ENCODE data around the gene PAIP2. TPM values are rescaled to one million over a fixed set of nuclear protein-coding genes. Genes with fewer than 3 reads are reported as not detected.

Gene PAIP2
- total and polyA plus RNA-seq, 8 donors, result 12.7 to 104 (median 60.2) TPM

- WGBS, 5 donors, result 0 to 1% (median 0%) methylated on average over 48 of the region's 48 CpGs
- Histone ChIP-seq H3K27ac (peak overlapping the region; percentile 97 to 99 (median 99)), H3K36me3 (no peaks in the 10 kb centered on the region), H3K27me3 (no peaks in the 10 kb centered on the region), H3K4me1 (peaks cover 40 to 52% (median 47%) of the 10 kb centered on the region in 4 donors), H3K9me3 (no peaks in the 10 kb centered on the region), H3K4me3 (peak overlapping the region; percentile 71 to 84 (median 80))
- peak in 2 of 3 donors; percentile 18 to 22 for TF ChIP-seq POLR2AphosphoS5 (IDR thresholded peaks at IDR 0.05)
- TF ChIP-seq EP300 (IDR thresholded peaks at IDR 0.05), result no peak
- TF ChIP-seq CTCF (IDR thresholded peaks at IDR 0.05), result peak in 1 of 7 experiments; percentile 7
- no peak for TF ChIP-seq POLR2A (IDR thresholded peaks at IDR 0.05)
- peak; percentile 68 to 94 for DNase-seq
- intact Hi-C loops (cut with DNase I; ENCODE audit: low total_unique reads), result loop anchor here (10.0 kb wide), 1 partner anchor 50 kb away; the partner anchor contains the start of gene PAIP2
These were observed 47.1 kb upstream of the PAIP2 start for GRCh38 chr5:139294374-139295165.

- Histone ChIP-seq H3K27ac (peak overlapping the region; percentile 54 to 99 (median 98)), H3K4me3 (peak overlapping the region; percentile 71 to 84 (median 80)), H3K36me3 (no peaks in the 10 kb centered on the region), H3K9me3 (no peaks in the 10 kb centered on the region), H3K4me1 (peaks cover 47 to 62% (median 56%) of the 10 kb centered on the region in 4 donors), H3K27me3 (no peaks in the 10 kb centered on the region)
- intact Hi-C loops (cut with DNase I; ENCODE audit: low total_unique reads), result loop anchor here (10.0 kb wide), 1 partner anchor 49 kb away; the partner anchor contains the start of gene PAIP2
- WGBS, 5 donors, result 30 to 36% (median 30%) methylated on average over 16 of the region's 16 CpGs
- no peak for TF ChIP-seq POLR2AphosphoS5 (IDR thresholded peaks at IDR 0.05)
- no peak for DNase-seq
These were observed 46.2 kb upstream of the PAIP2 start for GRCh38 chr5:139295346-139296057.

GRCh38 chr5:139296198-139296597 lies 45.5 kb upstream of the PAIP2 start:
- TF ChIP-seq POLR2A (IDR thresholded peaks at IDR 0.05) (no peak), POLR2AphosphoS5 (IDR thresholded peaks at IDR 0.05) (no peak), EP300 (IDR thresholded peaks at IDR 0.05) (no peak), CTCF (IDR thresholded peaks at IDR 0.05) (no peak)
- Histone ChIP-seq H3K4me3 (peak overlapping the region in 2 of 4 donors; percentile 71 to 79), H3K4me1 (peaks cover 51 to 69% (median 62%) of the 10 kb centered on the region in 4 donors), H3K9me3 (no peaks in the 10 kb centered on the region), H3K27ac (peak overlapping the region in 1 of 5 donors; percentile 98), H3K36me3 (no peaks in the 10 kb centered on the region), H3K27me3 (no peaks in the 10 kb centered on the region)
- DNase-seq, result no peak
- intact Hi-C loops (cut with DNase I; ENCODE audit: low total_unique reads), result loop anchor here (10.0 kb wide), 1 partner anchor 49 kb away; the partner anchor contains the start of gene PAIP2
- WGBS, 5 donors, result 43 to 53% (median 49%) methylated on average over 6 of the region's 6 CpGs

GRCh38 chr5:139296862-139297326 lies 44.8 kb upstream of the PAIP2 start:
- Histone ChIP-seq H3K27me3 (no peaks in the 10 kb centered on the region), H3K9me3 (no peaks in the 10 kb centered on the region), H3K4me3 (peak overlapping the region in 1 of 4 donors; percentile 9), H3K4me1 (peaks cover 55 to 76% (median 69%) of the 10 kb centered on the region in 4 donors), H3K27ac (peak overlapping the region in 1 of 5 donors; percentile 98), H3K36me3 (no peaks in the 10 kb centered on the region)
- 65 to 75% (median 70%) methylated on average over 12 of the region's 12 CpGs for WGBS, 5 donors
- TF ChIP-seq CTCF (IDR thresholded peaks at IDR 0.05) (no peak), EP300 (IDR thresholded peaks at IDR 0.05) (no peak), POLR2A (IDR thresholded peaks at IDR 0.05) (no peak), POLR2AphosphoS5 (IDR thresholded peaks at IDR 0.05) (no peak)
- no peak for DNase-seq
- intact Hi-C loops (cut with DNase I; ENCODE audit: low total_unique reads), result loop anchor here (10.0 kb wide), 1 partner anchor 48 kb away; the partner anchor contains the start of gene PAIP2
